ENCODE measurements around the gene TTC19.
"Not testable (repeated sequence)": the region's sequence is repeated elsewhere in the genome, so short reads cannot be mapped to it uniquely, and the experiment has no call there.

TTC19 gene

GRCh38 chr17:16033729-16034349 lies 34.2 kb downstream of the TTC19 start:
- DNase-seq (ENCODE audit: low read depth in 3 of 3), result no peak

- no peak for DNase-seq (ENCODE audit: low read depth in 3 of 3)
These were observed 36.6 kb downstream of the TTC19 start for GRCh38 chr17:16036261-16036660.

- DNase-seq (ENCODE audit: low read depth in 3 of 3), result no peak
These were observed 38.0 kb downstream of the TTC19 start for GRCh38 chr17:16037636-16038035.

GRCh38 chr17:16040710-16041251 lies 41.2 kb downstream of the TTC19 start:
- DNase-seq (ENCODE audit: low read depth in 3 of 3), result no peak

- no peak for DNase-seq (ENCODE audit: low read depth in 3 of 3)
These were observed 44.9 kb downstream of the TTC19 start for GRCh38 chr17:16044487-16044886.

GRCh38 chr17:16046966-16047365 lies 47.3 kb downstream of the TTC19 start:
- DNase-seq (ENCODE audit: low read depth in 3 of 3), result no peak

- no peak for DNase-seq (ENCODE audit: low read depth in 3 of 3)
These were observed 49.3 kb downstream of the TTC19 start for GRCh38 chr17:16048811-16049449.

GRCh38 chr17:16050844-16051243 lies 51.2 kb downstream of the TTC19 start:
- DNase-seq (ENCODE audit: low read depth in 3 of 3), result no peak

GRCh38 chr17:16052486-16052885 lies 52.9 kb downstream of the TTC19 start:
- no peak for DNase-seq (ENCODE audit: low read depth in 3 of 3)

- not testable (repeated sequence) for DNase-seq (ENCODE audit: low read depth in 3 of 3)
These were observed 55.5 kb downstream of the TTC19 start for GRCh38 chr17:16055139-16055538.

- DNase-seq (ENCODE audit: low read depth in 3 of 3), result no peak
These were observed 62.0 kb downstream of the TTC19 start for GRCh38 chr17:16061631-16062030.

- DNase-seq (ENCODE audit: low read depth in 3 of 3), result no peak
These were observed 66.5 kb downstream of the TTC19 start for GRCh38 chr17:16066125-16066524.

- DNase-seq (ENCODE audit: low read depth in 3 of 3), result no peak
These were observed 68.7 kb downstream of the TTC19 start for GRCh38 chr17:16068323-16068722.

GRCh38 chr17:16072031-16072430 lies 72.4 kb downstream of the TTC19 start:
- no peak for DNase-seq (ENCODE audit: low read depth in 3 of 3)

GRCh38 chr17:16073845-16074244 lies 74.2 kb downstream of the TTC19 start:
- no peak for DNase-seq (ENCODE audit: low read depth in 3 of 3)

- DNase-seq (ENCODE audit: low read depth in 3 of 3), result no peak
These were observed 74.8 kb downstream of the TTC19 start for GRCh38 chr17:16074423-16074822.

GRCh38 chr17:16075949-16076348 lies 76.3 kb downstream of the TTC19 start:
- no peak for DNase-seq (ENCODE audit: low read depth in 3 of 3)
